ENCODE data around the gene CIAO1.

DNA sequence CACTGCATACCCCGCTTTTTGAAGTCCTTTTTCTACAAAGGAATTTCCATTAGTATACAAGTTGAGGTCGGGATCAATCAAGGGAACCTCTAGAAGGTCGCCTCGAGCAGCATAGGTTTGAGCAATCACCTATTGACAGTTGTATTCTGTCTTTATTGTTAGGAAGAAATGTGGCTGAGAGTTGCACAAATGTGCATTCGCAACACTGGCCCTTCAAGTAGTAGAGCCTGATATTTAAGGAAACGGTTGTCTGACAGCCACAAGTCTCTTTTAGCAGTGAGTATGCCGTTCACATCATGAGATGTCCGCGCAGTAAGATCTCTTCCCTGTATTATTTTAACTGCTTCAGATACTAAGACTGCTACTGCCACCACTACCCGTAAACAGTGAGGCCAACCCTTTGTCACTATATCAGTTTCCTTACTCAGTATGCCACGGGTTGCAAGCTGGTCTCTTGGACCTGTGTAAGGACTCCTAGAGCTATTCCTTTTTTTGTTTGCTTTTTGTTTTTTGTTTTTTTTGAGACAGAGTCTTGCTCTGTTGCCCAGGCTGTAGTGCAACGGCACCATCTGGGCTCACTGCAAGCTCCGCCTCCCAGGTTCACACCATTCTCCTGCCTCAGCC is 47.4 kb upstream of the CIAO1 start:
- TF ChIP-seq RFX5 (IDR thresholded peaks at IDR 0.05; ENCODE audit: low read depth, low read length), result no peak
- TF ChIP-seq CTCF (conservative IDR thresholded peaks at IDR 0.05; ENCODE audit: low read depth, low read length), result no peak

Measured in IMR-90 (cell line).